Activated CD8-positive, alpha-beta memory T cell treated with anti-CD3 and anti-CD28 coated beads for 48 hours (primary cell): ENCODE data around the gene KPRP.

ENCODE experiments used
- DNase-seq, 3 experiments: peaks; one replicate each; pipeline ENCODE4 v3.0.0-alpha.2; 2020; ENCODE audit warnings: low read depth in 2 of 3, low spot score in 2 of 3

KPRP gene

GRCh38 chr1:152757747-152758146, at the start of gene KPRP:
Gene KPRP (plus strand): TSS chr1:152758025. CDS start chr1:152759589, 1,564 bp downstream.
- no peak for DNase-seq

- no peak for DNase-seq
Measured at GRCh38 chr1:152718238-152718637, 39.6 kb upstream of the KPRP start.

GRCh38 chr1:152725261-152725660, 32.6 kb upstream of the KPRP start:
- DNase-seq = no peak

GRCh38 chr1:152728986-152729385, 28.8 kb upstream of the KPRP start:
- no peak for DNase-seq

- no peak for DNase-seq
Measured at GRCh38 chr1:152735648-152736047, 22.2 kb upstream of the KPRP start.

- DNase-seq = no peak
Measured at GRCh38 chr1:152737997-152738396, 19.8 kb upstream of the KPRP start.

- DNase-seq = no peak
Measured at GRCh38 chr1:152739841-152740240, 18.0 kb upstream of the KPRP start.

GRCh38 chr1:152741656-152742055, 16.2 kb upstream of the KPRP start:
- DNase-seq = no peak

- no peak for DNase-seq
Measured at GRCh38 chr1:152743371-152744145, 14.3 kb upstream of the KPRP start.

GRCh38 chr1:152745289-152745704, 12.5 kb upstream of the KPRP start:
- DNase-seq = no peak

- no peak for DNase-seq
Measured at GRCh38 chr1:152745765-152746444, 11.9 kb upstream of the KPRP start.

GRCh38 chr1:152747831-152748230, 10.0 kb upstream of the KPRP start:
- no peak for DNase-seq

GRCh38 chr1:152752225-152752624, 5.6 kb upstream of the KPRP start:
- no peak for DNase-seq

- DNase-seq = no peak
Measured at GRCh38 chr1:152753586-152753985, 4.2 kb upstream of the KPRP start.

GRCh38 chr1:152756872-152757271, 953 bp upstream of the KPRP start:
- DNase-seq = no peak

GRCh38 chr1:152758636-152759035, 811 bp downstream of the KPRP start:
- DNase-seq = no peak

- DNase-seq = no peak
Measured at GRCh38 chr1:152759453-152760173, 1.8 kb downstream of the KPRP start.

- no peak for DNase-seq
Measured at GRCh38 chr1:152760551-152761190, 2.8 kb downstream of the KPRP start.

GRCh38 chr1:152761609-152762213, 3.9 kb downstream of the KPRP start:
- DNase-seq = no peak

- DNase-seq = no peak
Measured at GRCh38 chr1:152768847-152769533, 11.2 kb downstream of the KPRP start.
